HL-60 (cell line): ENCODE results near the gene UNC45A.
A peak's percentile ranks its signal among the peaks of the same experiment; 100 is the strongest.

Experiments
- DNase-seq, 2 experiments: peaks; one replicate each; pipeline ENCODE4 v3.0.0-alpha.2; 2010 to 2020; ENCODE audit warnings: low read depth in 1 of 2, low spot score in 1 of 2
- H3K27ac ChIP-seq: fragments of 250-450 bp; sonication (Bioruptor Pico); replicated peaks from 2 replicates; pipeline ENCODE4 v1.5.1; 2020; ENCODE audit warnings: mild to moderate bottlenecking, moderate library complexity
- H3K27me3 ChIP-seq: fragments of 250-450 bp; sonication (Bioruptor Pico); 2 replicates; pipeline ENCODE4 v1.5.1; 2021; ENCODE audit warnings: mild to moderate bottlenecking, moderate library complexity; ENCODE audit not compliant: insufficient read depth, poor library complexity, severe bottlenecking
- H3K4me3 ChIP-seq: replicated peaks from 2 replicates; pipeline ENCODE4 v1.5.1; 2011; ENCODE audit warnings: mild to moderate bottlenecking, control low read depth, low read length; ENCODE audit not compliant: insufficient read depth
- CTCF ChIP-seq: IDR thresholded peaks from one replicate; pipeline ENCODE4 v1.5.1; 2011; ENCODE audit warnings: low read length, control low read depth, inconsistent platforms; ENCODE audit not compliant: insufficient read depth
- GABPA ChIP-seq: IDR thresholded peaks from 2 replicates; pipeline ENCODE4 v1.6.1; 2012; ENCODE audit warnings: low read depth
- POLR2AphosphoS5 ChIP-seq: IDR thresholded peaks from 2 replicates; pipeline ENCODE4 v1.6.1; 2012; ENCODE audit warnings: low read depth
- REST ChIP-seq: IDR thresholded peaks from 2 replicates; pipeline ENCODE4 v1.6.1; 2012; ENCODE audit warnings: low read depth; ENCODE audit not compliant: insufficient replicate concordance
- SPI1 ChIP-seq: IDR thresholded peaks from 2 replicates; pipeline ENCODE4 v1.6.1; 2012; ENCODE audit warnings: low read depth, mild to moderate bottlenecking, borderline replicate concordance

Gene UNC45A

GRCh38 chr15:90915808-90916440 is 19.2 kb upstream of the UNC45A start:
- no peaks in the 10 kb centered on the region for H3K27me3 ChIP-seq
- TF ChIP-seq POLR2AphosphoS5 = peak; percentile 79
- TF ChIP-seq GABPA = no peak
- peak; percentile 95 for TF ChIP-seq SPI1
- no peak for TF ChIP-seq CTCF
- no peak for TF ChIP-seq REST
- DNase-seq = peak; percentile 97 to 98
- H3K27ac ChIP-seq = peak overlapping the region; percentile 90
- H3K4me3 ChIP-seq = peak overlapping the region; percentile 52

- H3K4me3 ChIP-seq = peak overlapping the region; percentile 52
- no peaks in the 10 kb centered on the region for H3K27me3 ChIP-seq
Measured at GRCh38 chr15:90916461-90916860, 18.6 kb upstream of the UNC45A start.

More at GRCh38 chr15:90916461-90916860, 18.6 kb upstream of the UNC45A start:
- TF ChIP-seq POLR2AphosphoS5 (no peak), CTCF (no peak), SPI1 (no peak), GABPA (no peak), REST (no peak)
- DNase-seq = no peak
- peak overlapping the region; percentile 90 for H3K27ac ChIP-seq
